Measurements from ENCODE around the gene DNAAF2. TPM values are rescaled to one million over a fixed set of nuclear protein-coding genes. Genes with fewer than 3 reads are reported as not detected.

The DNAAF2 gene
- total and polyA plus RNA-seq, 2 of the 13 experiments (the other 11 are each of a cell fraction or from before 2014, with no cell fraction given): 6.1 to 13.6 TPM

- CTCF ChIA-PET (ENCODE audit: low intra/inter-chr PET ratio, low total read pairs): no interaction called here
- POLR2A ChIA-PET: interaction anchor here (1.1 to 2.2 kb wide), 2 partner anchors 16 to 133 kb away, joined by 4 to 10 read pairs; partner anchors contain the start of genes MGAT2 and RPL36AL
- in situ Hi-C loops (cut with HindIII; ENCODE audit: extremely low pct_ligation_motif_present, low pct_unique_long_range_greater_than_20kb): loop anchor here (10.0 kb wide), 1 partner anchor 198 kb away; no protein-coding TSS in a partner anchor
Measured at GRCh38 chr14:49636866-49637265, 1.8 kb upstream of the DNAAF2 start.

GRCh38 chr14:49633640-49634546, 1.2 kb downstream of the DNAAF2 start:
- no peaks in the 10 kb centered on the region; a peak in 1 of 5 replicates for H3K27me3 ChIP-seq (ENCODE audit: control insufficient read depth in 1 of 2, insufficient read depth in 2 of 2, low read length in 2 of 2)
- H3K27ac ChIP-seq (ENCODE audit: extremely low read length, insufficient read depth, low read length): peak overlapping the region; percentile 93
- no TSS peak for BruUV-seq (replicated peaks)
- H3K79me2 ChIP-seq (ENCODE audit: insufficient read depth, low read length): peaks cover 72% of the 10 kb centered on the region
- H3K36me3 ChIP-seq (replicated peaks in 1 of 2; ENCODE audit: control insufficient read depth in 1 of 2, insufficient read depth in 2 of 2, low read length in 2 of 2): peaks cover 1 to 8% of the 10 kb centered on the region in 2 experiments; a peak in 3 of 5 replicates
- intact Hi-C loops (cut with micrococcal nuclease; ENCODE audit: unreplicated experiment): loop anchor here (1.0 kb wide), 4 partner anchors 87 to 218 kb away; partner anchors contain the start of genes KLHDC2 and NEMF
- no peaks in the 10 kb centered on the region for H3K9me3 ChIP-seq (ENCODE audit: low read length)
- H3K4me2 ChIP-seq (ENCODE audit: low read depth, low read length): peak overlapping the region; percentile 82
- H2AFZ ChIP-seq (ENCODE audit: low read length): no peak overlapping the region
- 0% methylated on average over 7 of the region's 101 CpGs for WGBS (ENCODE audit: low lambda C conversion rate)
- DNase-seq (ENCODE audit: low spot score) (peak; percentile 89), ATAC-seq (peak; percentile 85), FAIRE-seq (no peak)
- peak overlapping the region; percentile 87 to 99 (median 96) for H3K4me3 ChIP-seq (replicated peaks in 1 of 3; ENCODE audit: insufficient read depth in 1 of 3, low read depth in 2 of 3, low read length in 3 of 3)
- CTCF ChIA-PET (ENCODE audit: low intra/inter-chr PET ratio, low total read pairs): interaction anchor here (1.1 to 2.6 kb wide), 4 partner anchors 14 to 196 kb away, joined by 3 to 11 read pairs (median 4); partner anchors contain the start of genes MGAT2, RPL36AL and RPS29
- H3K4me1 ChIP-seq (ENCODE audit: insufficient read depth, low read length): peaks cover 54% of the 10 kb centered on the region
- 0 out of 2 replicates have a peak, but pooled peaks cover 6% of the 10 kb centered on the region for H4K20me1 ChIP-seq (ENCODE audit: insufficient read depth, low read length)
- POLR2A ChIA-PET: interaction anchor here (0.6 to 4.0 kb wide), 23 partner anchors 8 to 370 kb away, joined by 3 to 76 read pairs (median 4); partner anchors contain the start of genes KLHDC1, KLHDC2, LRR1 and MGAT2
- in situ Hi-C loops (cut with HindIII; ENCODE audit: extremely low pct_ligation_motif_present, low pct_unique_long_range_greater_than_20kb): loop anchor here (5.0 to 10.0 kb wide), 2 partner anchors 133 to 201 kb away; partner anchors contain the start of gene KLHDC2
- H3K9ac ChIP-seq (ENCODE audit: insufficient read depth, low read depth, low read length): peak overlapping the region; percentile 94
- no peak for TF ChIP-seq SYNCRIP (IDR thresholded peaks at IDR 0.05; ENCODE audit: insufficient read depth, low read depth, low read length)
- no peak for TF ChIP-seq CCAR2 (optimal IDR thresholded peaks at IDR 0.05; ENCODE audit: low read depth, low read length)
- TF ChIP-seq KDM1A (CRISPR knock-in tag; IDR thresholded peaks at IDR 0.05): no peak
- TF ChIP-seq, protein P1, sequence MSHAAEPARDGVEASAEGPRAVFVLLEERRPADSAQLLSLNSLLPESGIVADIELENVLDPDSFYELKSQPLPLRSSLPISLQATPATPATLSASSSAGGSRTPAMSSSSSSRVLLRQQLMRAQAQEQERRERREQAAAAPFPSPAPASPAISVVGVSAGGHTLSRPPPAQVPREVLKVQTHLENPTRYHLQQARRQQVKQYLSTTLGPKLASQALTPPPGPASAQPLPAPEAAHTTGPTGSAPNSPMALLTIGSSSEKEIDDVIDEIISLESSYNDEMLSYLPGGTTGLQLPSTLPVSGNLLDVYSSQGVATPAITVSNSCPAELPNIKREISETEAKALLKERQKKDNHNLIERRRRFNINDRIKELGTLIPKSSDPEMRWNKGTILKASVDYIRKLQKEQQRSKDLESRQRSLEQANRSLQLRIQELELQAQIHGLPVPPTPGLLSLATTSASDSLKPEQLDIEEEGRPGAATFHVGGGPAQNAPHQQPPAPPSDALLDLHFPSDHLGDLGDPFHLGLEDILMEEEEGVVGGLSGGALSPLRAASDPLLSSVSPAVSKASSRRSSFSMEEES (CRISPR knock-in tag; IDR thresholded peaks at IDR 0.05): peak; percentile 53
- TF ChIP-seq, protein P2, sequence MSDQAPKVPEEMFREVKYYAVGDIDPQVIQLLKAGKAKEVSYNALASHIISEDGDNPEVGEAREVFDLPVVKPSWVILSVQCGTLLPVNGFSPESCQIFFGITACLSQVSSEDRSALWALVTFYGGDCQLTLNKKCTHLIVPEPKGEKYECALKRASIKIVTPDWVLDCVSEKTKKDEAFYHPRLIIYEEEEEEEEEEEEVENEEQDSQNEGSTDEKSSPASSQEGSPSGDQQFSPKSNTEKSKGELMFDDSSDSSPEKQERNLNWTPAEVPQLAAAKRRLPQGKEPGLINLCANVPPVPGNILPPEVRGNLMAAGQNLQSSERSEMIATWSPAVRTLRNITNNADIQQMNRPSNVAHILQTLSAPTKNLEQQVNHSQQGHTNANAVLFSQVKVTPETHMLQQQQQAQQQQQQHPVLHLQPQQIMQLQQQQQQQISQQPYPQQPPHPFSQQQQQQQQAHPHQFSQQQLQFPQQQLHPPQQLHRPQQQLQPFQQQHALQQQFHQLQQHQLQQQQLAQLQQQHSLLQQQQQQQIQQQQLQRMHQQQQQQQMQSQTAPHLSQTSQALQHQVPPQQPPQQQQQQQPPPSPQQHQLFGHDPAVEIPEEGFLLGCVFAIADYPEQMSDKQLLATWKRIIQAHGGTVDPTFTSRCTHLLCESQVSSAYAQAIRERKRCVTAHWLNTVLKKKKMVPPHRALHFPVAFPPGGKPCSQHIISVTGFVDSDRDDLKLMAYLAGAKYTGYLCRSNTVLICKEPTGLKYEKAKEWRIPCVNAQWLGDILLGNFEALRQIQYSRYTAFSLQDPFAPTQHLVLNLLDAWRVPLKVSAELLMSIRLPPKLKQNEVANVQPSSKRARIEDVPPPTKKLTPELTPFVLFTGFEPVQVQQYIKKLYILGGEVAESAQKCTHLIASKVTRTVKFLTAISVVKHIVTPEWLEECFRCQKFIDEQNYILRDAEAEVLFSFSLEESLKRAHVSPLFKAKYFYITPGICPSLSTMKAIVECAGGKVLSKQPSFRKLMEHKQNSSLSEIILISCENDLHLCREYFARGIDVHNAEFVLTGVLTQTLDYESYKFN (CRISPR knock-in tag; conservative IDR thresholded peaks at IDR 0.05): peak; percentile 73; the same call in 1 of the 2 replicates
- TF ChIP-seq, protein P3, sequence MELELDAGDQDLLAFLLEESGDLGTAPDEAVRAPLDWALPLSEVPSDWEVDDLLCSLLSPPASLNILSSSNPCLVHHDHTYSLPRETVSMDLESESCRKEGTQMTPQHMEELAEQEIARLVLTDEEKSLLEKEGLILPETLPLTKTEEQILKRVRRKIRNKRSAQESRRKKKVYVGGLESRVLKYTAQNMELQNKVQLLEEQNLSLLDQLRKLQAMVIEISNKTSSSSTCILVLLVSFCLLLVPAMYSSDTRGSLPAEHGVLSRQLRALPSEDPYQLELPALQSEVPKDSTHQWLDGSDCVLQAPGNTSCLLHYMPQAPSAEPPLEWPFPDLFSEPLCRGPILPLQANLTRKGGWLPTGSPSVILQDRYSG (CRISPR knock-in tag; IDR thresholded peaks at IDR 0.05): no peak; the same call in 1 of the 2 replicates
- no peak for TF ChIP-seq CHD4 (IDR thresholded peaks at IDR 0.05; ENCODE audit: borderline replicate concordance, low read length)

More at GRCh38 chr14:49636866-49637265, 1.8 kb upstream of the DNAAF2 start:
- no peaks in the 10 kb centered on the region; a peak in 1 of 5 replicates for H3K27me3 ChIP-seq (ENCODE audit: control insufficient read depth in 1 of 2, insufficient read depth in 2 of 2, low read length in 2 of 2)
- H4K20me1 ChIP-seq (ENCODE audit: insufficient read depth, low read length): no peaks in the 10 kb centered on the region
- no peak overlapping the region for H3K4me3 ChIP-seq (replicated peaks in 1 of 3; ENCODE audit: insufficient read depth in 1 of 3, low read depth in 2 of 3, low read length in 3 of 3)
- TF ChIP-seq POLR2G (IDR thresholded peaks at IDR 0.05; ENCODE audit: low read depth, low read length) (0 out of 2 replicates have a peak, but pooled peaks have one; percentile 8), CCAR2 (optimal IDR thresholded peaks at IDR 0.05; ENCODE audit: low read depth, low read length) (no peak)
- DNase-seq (ENCODE audit: low spot score) (no peak), ATAC-seq (no peak), FAIRE-seq (no peak)
- H3K9ac ChIP-seq (ENCODE audit: insufficient read depth, low read depth, low read length): no peak overlapping the region
- no peak overlapping the region for H3K27ac ChIP-seq (ENCODE audit: extremely low read length, insufficient read depth, low read length)
- H3K4me2 ChIP-seq (ENCODE audit: low read depth, low read length): peak overlapping the region; percentile 36; the same call in 1 of the 2 replicates
- no TSS peak for BruUV-seq (replicated peaks)
- intact Hi-C loops (cut with micrococcal nuclease; ENCODE audit: unreplicated experiment): no loop called here
- H3K9me3 ChIP-seq (ENCODE audit: low read length): no peaks in the 10 kb centered on the region
- H3K36me3 ChIP-seq (replicated peaks in 1 of 2; ENCODE audit: control insufficient read depth in 1 of 2, insufficient read depth in 2 of 2, low read length in 2 of 2): peaks cover 0 to 8% of the 10 kb centered on the region in 2 experiments; a peak in 2 of 5 replicates
- peaks cover 55% of the 10 kb centered on the region for H3K4me1 ChIP-seq (ENCODE audit: insufficient read depth, low read length)
- H2AFZ ChIP-seq (ENCODE audit: low read length): no peak overlapping the region
- peaks cover 53% of the 10 kb centered on the region for H3K79me2 ChIP-seq (ENCODE audit: insufficient read depth, low read length)
- WGBS (ENCODE audit: low lambda C conversion rate): 100% methylated on average over 1 of the region's 1 CpG
